Fibroblast of mammary gland (primary cell): ENCODE measurements around the gene CLOCK.
A peak's percentile ranks its signal among the peaks of the same experiment; 100 is the strongest.

ENCODE experiments used
- DNase-seq: peaks from one replicate; pipeline ENCODE4 v3.0.0-alpha.2; 2010; ENCODE audit warnings: low read depth
- H3K4me3 ChIP-seq: 2 replicates; pipeline ENCODE4 v1.5.1; 2011; ENCODE audit warnings: low read depth, mild to moderate bottlenecking, low read length, moderate library complexity; ENCODE audit not compliant: control insufficient read depth
- TF ChIP-seq, protein P1 (sequence below): conservative IDR thresholded peaks from 2 replicates; pipeline ENCODE4 v1.5.1; 2011; ENCODE audit warnings: low read depth, low read length, inconsistent platforms; ENCODE audit not compliant: control insufficient read depth, insufficient read depth

The CLOCK gene

DNA sequence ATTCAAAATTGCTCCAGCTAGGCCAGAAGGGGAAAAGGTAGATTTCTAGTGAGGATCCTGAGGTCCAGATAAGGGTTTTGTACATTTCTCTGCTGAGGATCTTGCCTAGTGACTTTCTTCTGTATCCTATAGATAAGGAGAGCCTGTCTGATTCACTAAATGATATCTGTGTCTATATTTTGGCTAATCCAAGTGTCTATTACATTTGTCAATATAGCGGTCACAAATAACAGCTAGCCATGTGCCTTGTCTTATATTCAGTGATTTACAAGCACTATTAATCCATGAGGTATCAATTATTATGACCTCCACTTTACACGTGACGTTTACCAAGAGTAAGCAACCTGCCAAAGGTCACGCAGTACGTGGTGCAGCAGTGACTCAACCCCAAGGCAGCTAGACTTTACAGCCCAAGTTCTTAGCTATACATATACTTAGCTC, 109.3 kb downstream of the CLOCK start:
- peak; percentile 70 for DNase-seq
- no peak overlapping the region for H3K4me3 ChIP-seq
- TF ChIP-seq, protein P1, sequence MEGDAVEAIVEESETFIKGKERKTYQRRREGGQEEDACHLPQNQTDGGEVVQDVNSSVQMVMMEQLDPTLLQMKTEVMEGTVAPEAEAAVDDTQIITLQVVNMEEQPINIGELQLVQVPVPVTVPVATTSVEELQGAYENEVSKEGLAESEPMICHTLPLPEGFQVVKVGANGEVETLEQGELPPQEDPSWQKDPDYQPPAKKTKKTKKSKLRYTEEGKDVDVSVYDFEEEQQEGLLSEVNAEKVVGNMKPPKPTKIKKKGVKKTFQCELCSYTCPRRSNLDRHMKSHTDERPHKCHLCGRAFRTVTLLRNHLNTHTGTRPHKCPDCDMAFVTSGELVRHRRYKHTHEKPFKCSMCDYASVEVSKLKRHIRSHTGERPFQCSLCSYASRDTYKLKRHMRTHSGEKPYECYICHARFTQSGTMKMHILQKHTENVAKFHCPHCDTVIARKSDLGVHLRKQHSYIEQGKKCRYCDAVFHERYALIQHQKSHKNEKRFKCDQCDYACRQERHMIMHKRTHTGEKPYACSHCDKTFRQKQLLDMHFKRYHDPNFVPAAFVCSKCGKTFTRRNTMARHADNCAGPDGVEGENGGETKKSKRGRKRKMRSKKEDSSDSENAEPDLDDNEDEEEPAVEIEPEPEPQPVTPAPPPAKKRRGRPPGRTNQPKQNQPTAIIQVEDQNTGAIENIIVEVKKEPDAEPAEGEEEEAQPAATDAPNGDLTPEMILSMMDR: no peak

DNA sequence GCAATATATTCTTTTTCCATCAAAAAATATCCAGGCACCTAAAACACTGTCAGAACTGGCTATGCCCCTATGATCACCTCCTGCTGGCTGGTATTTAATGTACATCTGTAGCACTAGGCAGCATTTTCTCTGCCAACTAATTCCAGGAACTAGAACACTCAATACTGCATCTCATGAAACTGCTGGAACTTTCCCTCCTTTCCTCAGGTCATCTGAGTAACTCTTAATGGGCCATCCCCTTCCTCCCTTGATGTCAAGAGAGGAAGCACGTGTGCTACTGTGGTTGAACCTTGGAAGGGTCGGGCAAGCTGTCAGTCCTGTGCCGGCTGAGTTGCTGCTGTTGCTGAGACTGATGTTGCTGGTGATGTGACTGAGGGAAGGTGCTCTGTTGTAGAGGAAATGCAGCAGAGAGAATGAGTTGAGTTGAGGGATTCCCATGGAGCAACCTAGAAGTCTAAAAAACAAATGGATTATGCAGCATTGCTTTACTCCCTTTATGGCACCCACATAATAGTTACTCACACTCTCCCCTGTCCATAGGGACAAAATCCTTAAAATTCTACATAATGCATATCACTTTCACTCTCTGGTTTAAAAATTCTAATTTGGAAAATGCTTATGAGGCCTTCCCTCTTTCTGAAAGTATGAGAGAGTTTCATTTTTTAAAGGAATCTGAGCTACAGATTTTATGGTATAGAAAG, 111.4 kb downstream of the CLOCK start:
- no peak overlapping the region for H3K4me3 ChIP-seq
- peak; percentile 49 for DNase-seq
- TF ChIP-seq, protein P1: peak; percentile 37

DNA sequence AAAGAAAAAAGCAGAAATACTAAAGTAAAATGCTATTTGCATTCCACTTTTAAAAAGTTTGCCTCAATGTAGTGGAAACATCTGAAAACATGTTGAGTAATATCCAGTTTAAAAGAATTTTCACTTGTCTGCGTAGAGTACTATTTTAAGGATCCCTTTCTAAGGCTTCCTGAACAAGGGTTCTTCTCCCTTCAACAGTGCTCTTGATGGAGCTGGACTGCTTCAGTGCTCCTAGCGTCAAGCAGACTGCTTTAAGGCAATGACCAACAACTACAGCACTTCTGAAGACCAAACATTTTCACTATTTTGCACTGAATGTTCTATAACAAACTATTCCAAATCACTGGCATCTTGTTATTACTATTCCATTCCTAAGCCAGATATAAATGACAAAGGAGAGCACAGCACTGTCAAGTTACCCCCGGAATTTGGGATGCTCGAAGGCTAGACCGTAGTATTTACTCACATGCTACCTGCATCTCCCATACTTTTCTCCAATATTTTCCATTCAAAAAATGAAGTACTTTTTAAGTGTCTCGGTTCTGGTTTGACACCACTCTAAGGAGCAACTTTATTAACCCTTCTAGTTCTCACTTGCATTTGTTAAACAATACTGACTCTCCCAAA, 114.9 kb downstream of the CLOCK start:
- no peak for DNase-seq
- no peak overlapping the region for H3K4me3 ChIP-seq
- TF ChIP-seq, protein P1: no peak

DNA sequence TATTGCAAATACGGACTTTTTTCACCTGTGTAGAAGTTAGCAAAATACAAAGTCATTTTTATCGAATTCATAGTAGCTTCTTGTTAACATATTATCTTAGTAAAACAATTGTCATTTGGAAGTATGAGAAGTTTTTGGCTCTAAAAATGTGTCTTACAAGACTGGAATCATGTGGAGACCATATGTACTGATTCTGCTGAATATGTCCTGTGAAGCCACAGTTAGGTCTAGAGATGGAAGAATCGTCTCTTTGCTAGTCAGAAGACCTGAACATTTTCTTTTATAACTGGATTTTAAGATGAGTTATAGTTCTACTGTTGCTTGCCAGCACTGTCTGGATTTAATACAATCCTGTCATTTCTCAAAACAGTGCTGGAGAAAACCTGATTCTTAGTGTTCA, 121.9 kb downstream of the CLOCK start:
- TF ChIP-seq, protein P1: no peak
- DNase-seq: peak; percentile 26
- H3K4me3 ChIP-seq: no peak overlapping the region

DNA sequence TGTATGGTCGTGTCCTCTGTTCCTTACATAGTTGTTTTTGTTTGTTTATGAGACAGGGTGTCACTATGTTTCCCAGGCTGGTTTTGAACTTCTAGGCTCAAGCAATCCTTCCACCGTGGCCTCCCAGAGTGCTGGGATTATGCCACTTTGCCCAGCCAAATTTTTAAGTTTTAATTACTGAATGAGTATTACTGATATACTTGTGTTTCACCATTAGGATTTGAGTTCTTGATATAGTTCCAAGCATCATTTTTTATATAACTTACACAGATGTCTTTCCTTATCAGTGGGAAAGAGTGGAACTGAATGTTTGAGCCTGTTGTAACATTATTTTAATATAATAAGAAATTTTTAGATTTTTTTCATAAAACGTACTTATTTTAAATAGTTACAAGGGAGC, 130.5 kb downstream of the CLOCK start:
- DNase-seq: no peak
- TF ChIP-seq, protein P1: no peak
- no peak overlapping the region for H3K4me3 ChIP-seq

DNA sequence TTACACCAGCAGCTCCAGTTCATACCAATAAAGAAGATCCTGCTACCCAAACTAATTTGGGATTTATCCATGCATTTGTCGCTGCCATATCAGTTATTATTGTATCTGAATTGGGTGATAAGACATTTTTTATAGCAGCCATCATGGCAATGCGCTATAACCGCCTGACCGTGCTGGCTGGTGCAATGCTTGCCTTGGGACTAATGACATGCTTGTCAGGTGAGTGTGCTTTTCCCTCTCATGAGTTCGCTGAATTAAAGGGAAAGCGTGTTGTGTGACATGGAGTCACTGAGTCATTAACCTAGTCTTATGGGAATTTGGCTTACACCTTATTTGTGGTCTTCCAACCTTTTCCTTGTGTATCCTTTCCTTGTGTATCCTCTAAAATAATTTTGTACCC, 135.1 kb downstream of the CLOCK start:
- DNase-seq: peak; percentile 29
- TF ChIP-seq, protein P1: no peak
- no peak overlapping the region for H3K4me3 ChIP-seq
